ENCODE results near the gene SRI.

Gene SRI

GRCh38 chr7:88224601-88225275 lies 4.9 kb upstream of the SRI start:
- DNase-seq = no peak

- no peak for DNase-seq
Observed at GRCh38 chr7:88223265-88223664, 3.4 kb upstream of the SRI start.

GRCh38 chr7:88218836-88219605 lies 817 bp downstream of the SRI start:
- no peak for DNase-seq

DNA sequence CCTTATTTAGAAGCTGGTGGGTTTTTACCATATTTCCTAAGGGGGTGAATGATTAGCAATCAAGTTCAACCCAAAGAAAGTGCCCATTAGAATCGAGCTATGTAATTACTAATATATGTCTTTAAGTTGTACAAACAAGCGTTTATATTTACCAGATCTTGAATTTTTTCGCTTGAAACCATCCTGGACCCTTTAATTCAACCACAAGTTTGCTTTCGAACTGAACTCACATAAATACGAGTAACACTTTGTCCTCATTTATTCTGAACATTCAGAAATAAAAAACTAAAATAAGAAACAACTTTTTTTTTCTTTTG lies 1.5 kb downstream of the SRI start:
- no peak for DNase-seq

GRCh38 chr7:88217675-88218428 lies 2.0 kb downstream of the SRI start:
- DNase-seq = no peak

DNA sequence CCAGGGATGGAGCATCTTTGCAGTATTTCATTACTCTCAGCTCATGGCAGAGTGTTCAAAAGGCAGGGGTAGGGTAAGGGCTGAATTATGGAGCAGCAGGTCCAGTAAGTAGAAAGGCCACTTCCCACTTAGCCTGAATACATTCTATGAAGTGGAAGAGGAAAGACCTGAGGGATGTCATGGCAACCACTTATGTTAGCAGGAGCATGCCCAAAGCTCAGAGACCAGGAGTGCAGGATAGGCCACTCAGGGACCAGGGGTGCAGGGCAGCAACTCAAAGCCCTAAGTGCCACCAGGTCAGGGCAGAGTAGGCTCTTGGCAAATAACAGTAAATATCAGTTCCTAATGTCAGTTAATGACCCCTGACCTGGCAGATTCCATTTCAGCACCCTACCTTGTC lies 3.6 kb downstream of the SRI start:
- DNase-seq = no peak

- DNase-seq = no peak
Observed at GRCh38 chr7:88215295-88215694, 4.5 kb downstream of the SRI start.

DNA sequence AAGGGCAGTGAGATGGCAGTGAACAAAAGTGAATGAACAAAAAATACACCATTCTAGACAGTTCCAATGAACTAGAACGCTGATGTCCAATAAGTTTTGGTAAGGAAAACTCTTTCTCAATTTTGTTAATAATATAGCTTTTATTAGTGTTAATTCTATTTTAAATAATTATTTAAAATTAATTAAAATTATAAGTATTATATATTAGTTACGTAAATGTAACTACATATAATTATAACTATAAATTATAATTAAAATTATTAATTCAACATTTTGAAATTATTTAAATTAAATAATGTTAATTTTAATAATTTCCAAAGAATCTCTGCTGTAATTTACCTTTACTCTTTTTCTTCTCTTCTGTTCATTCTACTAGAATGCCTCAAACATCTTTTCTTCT lies 5.4 kb downstream of the SRI start:
- no peak for DNase-seq

DNA sequence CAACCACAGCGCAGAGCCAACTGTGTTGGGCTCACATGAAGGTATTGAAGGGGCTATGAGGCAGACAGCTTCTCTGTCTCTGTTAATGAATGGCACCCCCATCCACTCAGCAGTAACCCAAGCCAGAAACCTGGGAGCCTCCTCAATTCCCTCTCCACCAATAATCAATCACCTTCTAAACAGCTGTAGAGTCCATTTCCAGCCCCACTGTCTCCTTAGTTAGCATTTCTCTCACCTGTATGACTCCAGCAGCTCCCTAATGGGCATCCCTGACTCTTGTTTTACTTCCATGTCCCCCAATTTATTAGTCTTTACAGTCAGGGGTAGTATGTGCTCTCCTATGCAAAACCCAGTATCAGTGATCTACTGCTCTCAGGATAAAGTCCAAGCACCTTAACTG lies 6.9 kb downstream of the SRI start:
- no peak for DNase-seq

DNA sequence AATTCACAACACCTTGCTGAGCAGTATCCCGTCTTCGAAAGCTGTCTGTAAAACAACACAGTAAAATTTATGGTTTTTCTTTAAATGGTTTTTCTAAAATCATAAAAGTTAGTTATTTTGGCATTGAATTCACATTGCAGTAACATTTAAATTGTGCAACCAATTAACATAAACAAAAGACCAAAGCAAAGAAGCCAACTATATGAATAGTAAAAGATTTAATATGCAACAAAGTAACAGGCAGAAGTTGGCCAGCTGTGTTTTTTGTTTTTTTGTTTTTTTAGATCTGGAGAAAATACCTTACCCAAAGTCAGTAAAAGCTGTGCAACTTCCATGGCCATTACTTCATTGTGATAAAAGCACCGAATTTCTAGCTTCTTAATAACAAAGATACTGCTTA lies 11.3 kb downstream of the SRI start:
- DNase-seq = no peak

- no peak for DNase-seq
Observed at GRCh38 chr7:88206254-88206653, 13.6 kb downstream of the SRI start.

DNA sequence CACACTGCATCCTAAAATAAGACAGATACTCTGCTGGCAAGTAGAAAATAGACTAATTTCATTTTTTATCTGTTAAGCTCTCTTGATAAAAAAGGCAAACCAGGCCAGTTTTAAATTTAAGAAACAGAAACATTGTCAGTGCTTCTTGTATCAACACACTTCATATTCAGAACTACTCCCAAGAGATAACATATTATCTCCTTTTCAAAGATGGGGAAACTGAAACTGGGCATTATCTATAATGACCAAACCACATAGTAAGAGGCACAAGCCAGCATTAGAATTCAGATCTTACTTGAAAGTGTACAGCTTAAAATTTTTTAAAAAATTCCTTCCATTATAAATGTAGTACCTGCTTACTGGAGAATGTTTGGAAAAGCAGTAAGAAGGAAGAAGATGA lies 14.7 kb downstream of the SRI start:
- DNase-seq = no peak

DNA sequence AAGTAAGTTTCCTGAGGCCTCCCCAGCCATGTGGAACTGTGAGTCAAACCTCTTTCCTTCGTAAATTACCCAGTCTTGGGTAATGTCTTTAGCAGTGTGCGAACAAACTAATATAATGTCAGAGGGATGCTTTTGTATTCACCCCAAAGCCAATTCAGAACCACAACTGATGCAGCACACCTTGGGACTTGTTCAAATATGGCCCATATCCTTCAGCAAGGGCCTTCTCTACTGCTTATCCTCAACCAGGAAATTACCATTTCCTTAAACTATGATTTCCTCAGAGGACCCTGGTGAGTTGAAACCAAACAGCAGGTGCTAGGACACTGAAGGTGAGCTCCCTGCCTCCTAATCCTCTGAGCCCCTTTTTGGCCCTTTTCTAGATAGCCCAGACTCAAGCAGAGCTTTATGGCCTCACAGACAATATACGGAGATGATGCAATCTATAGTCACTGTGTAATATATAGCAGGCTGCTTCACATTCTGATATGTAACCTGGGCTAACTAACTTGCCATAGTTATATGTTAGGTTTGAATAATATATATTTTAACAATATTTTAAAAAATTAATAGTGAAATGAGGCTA lies 15.2 kb downstream of the SRI start:
- DNase-seq = no peak

- DNase-seq = no peak
Observed at GRCh38 chr7:88203401-88203800, 16.4 kb downstream of the SRI start.

DNA sequence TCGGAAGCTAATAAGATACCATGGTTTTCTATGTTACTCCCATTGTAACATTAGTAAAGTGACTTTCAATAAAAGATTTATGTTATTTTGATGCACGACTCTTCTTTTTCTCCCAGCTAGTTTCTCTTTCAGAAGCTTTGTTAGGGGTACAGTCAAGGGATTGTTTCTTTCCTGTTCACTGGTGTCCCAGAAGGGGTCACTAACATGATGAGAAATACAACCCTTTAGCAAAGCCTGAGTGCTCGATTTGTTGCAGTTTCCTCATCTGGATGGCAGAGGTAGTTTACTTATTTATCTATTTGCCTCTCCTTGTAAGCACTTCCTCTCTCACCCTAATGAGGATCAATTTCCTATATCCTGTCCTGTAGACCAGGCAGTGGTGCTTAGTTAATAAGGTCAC lies 17.0 kb downstream of the SRI start:
- DNase-seq = no peak

DNA sequence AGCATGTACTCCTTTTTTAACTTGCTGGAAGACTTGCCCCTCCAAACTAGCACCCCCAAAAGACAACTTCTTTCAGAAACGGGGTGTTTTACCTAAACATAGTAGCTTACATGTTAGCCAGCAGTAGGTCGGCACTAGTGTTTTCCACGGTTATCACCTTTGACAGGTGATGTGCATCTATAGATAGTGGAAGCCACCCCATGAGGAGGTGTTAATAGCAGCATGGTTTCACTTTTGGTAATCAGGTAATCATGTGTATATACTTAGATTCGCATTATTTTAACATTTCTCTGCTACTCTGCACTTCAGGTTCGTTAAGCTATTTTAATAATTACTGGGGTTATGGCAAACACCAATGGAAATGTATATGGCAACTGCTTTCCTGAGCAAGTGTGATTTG lies 17.6 kb downstream of the SRI start:
- DNase-seq = no peak

DNA sequence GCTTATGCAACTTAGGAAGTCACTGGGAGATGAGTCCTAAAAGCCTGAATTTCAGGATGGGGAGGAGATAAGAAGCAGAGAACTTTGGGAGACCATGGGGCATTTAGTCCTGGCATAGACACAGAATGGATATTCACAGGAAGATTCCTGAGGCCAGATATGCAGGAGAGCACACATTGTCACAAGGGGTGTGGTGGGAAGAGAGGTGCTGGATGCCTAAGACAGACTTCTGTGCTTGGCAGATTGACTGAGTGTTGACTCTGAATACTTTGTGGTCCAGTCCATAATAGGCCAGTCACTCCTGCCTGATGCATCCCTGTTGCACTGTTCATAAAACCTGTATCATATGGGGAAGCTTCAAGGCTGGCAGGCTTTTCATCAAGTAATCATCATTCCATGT lies 18.5 kb downstream of the SRI start:
- no peak for DNase-seq

- no peak for DNase-seq
Observed at GRCh38 chr7:88200789-88201188, 19.0 kb downstream of the SRI start.

GRCh38 chr7:88200261-88200660 lies 19.6 kb downstream of the SRI start:
- DNase-seq = no peak

DNA sequence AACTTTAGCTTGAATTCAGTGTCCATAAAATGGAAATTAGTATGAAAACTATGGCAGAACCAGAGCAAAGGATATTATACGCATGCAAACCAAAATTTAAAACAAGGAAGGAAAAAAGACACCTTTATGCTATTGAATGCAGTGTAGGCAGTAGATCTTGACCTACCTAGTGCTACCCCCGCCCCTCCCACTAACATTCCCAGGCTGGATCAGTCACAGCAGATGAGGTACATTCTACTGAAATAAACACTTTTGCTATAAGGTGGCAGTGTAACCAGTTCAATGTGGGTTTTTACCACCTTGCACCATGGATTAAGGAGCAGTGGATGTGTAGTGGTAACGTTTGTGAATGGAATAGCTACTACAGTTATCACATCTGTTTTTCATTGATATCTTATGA lies 27.9 kb downstream of the SRI start:
- no peak for DNase-seq

DNA sequence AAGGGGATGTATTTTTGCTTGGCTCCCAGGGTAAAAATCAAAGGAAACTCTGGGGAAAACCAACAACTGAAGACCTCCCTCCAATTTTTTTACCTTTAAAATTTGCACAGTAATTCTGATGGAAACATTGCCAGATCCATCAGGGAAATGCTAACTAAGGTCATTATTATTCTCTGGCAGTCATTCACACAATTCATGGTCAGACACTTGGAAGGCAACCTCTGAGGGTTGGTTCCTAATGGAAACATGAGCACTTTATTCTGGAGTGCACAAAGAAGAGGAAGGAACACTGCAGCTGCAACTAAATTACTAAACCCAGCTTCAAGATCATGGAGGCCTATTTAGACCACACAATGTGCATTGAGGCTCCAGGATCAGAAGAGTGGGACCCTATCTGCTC lies 34.2 kb downstream of the SRI start:
- no peak for DNase-seq

GRCh38 chr7:88184848-88185304 lies 35.0 kb downstream of the SRI start:
- DNase-seq = no peak

DNA sequence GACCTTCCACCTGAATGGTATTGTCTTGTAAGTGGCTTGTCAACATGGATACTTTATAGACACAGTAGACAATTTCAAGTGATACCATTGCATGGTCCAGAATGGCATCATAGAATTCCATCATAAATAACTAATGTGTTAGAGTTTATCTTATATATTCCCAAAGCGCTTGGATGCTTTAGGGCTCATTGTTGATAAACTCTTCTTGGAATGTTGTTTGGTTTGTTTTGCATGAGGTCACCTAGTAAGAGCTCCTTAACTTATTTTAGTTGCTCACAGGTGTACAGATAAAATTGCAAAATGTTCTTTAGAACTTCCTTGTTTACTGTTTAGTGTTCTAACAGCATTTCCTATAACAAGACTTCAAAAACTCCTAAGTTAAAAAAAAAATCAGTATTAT lies 36.8 kb downstream of the SRI start:
- DNase-seq = no peak

DNA sequence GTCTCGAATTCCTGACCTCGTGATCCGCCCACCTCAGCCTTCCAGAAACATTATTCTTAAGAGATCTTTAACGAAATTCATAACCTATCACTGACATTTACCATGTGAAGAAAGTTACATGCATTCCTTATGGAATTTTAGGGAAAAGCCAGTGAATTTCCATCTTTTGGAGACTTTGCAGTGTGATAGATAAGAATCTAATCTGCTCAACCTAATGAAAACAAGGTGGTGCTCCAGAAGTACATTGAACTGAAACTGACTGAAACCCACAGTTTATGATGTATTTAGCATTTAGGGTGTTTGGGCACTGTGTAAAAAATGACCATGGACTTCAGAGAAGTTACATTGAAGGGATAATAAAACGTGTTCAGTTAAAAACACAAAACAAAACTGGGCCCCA lies 43.6 kb downstream of the SRI start:
- DNase-seq = no peak
